HG03575 (cell line): Measurements from ENCODE around the gene RNU6-9.

Experiments
- ATAC-seq: cut with Tn5 transposase; IDR thresholded peaks from one replicate; pipeline ENCODE4 v1.9.1; 2021; ENCODE audit not compliant: unreplicated experiment, insufficient number of reproducible peaks, low FRiP score; ENCODE audit errors: extremely low read depth

The RNU6-9 gene

GRCh38 chr19:926589-927350 lies 33.5 kb downstream of the RNU6-9 start:
- no peak for ATAC-seq

- no peak for ATAC-seq
Measured at GRCh38 chr19:927351-927779, 34.1 kb downstream of the RNU6-9 start.

GRCh38 chr19:927780-928401 lies 34.6 kb downstream of the RNU6-9 start:
- ATAC-seq: no peak

- ATAC-seq: no peak
Measured at GRCh38 chr19:928471-929202, 35.4 kb downstream of the RNU6-9 start.

- ATAC-seq: no peak
Measured at GRCh38 chr19:929203-929890, 36.1 kb downstream of the RNU6-9 start.

GRCh38 chr19:929891-930258 lies 36.6 kb downstream of the RNU6-9 start:
- no peak for ATAC-seq

GRCh38 chr19:931860-932647 lies 38.8 kb downstream of the RNU6-9 start:
- no peak for ATAC-seq

- ATAC-seq: no peak
Measured at GRCh38 chr19:932648-933552, 39.6 kb downstream of the RNU6-9 start.

- no peak for ATAC-seq
Measured at GRCh38 chr19:933553-933882, 40.2 kb downstream of the RNU6-9 start.

- ATAC-seq: no peak
Measured at GRCh38 chr19:934197-934840, 41.0 kb downstream of the RNU6-9 start.

GRCh38 chr19:934865-935479 lies 41.7 kb downstream of the RNU6-9 start:
- no peak for ATAC-seq

- ATAC-seq: no peak
Measured at GRCh38 chr19:936175-936546, 42.9 kb downstream of the RNU6-9 start.

GRCh38 chr19:937259-937694 lies 44.0 kb downstream of the RNU6-9 start:
- no peak for ATAC-seq

GRCh38 chr19:938233-938923 lies 45.1 kb downstream of the RNU6-9 start:
- ATAC-seq: no peak

GRCh38 chr19:939439-939838 lies 46.2 kb downstream of the RNU6-9 start:
- ATAC-seq: no peak

GRCh38 chr19:939922-940321 lies 46.6 kb downstream of the RNU6-9 start:
- no peak for ATAC-seq
